ENCODE results near the gene SELENOW. TPM values are rescaled to one million over a fixed set of nuclear protein-coding genes. Genes with fewer than 3 reads are reported as not detected.
"Not testable (repeated sequence)": the region's sequence is repeated elsewhere in the genome, so short reads cannot be mapped to it uniquely, and the experiment has no call there.

SELENOW gene
- total and polyA plus RNA-seq, 2 of the 8 experiments (the other 6 are each of a cell fraction or from before 2014, with no cell fraction given), result 371 to 588 TPM

GRCh38 chr19:47786566-47786965 is 8.1 kb downstream of the SELENOW start (continued):
- TF ChIP-seq ATF2 (IDR thresholded peaks at IDR 0.05; ENCODE audit: low read length) (no peak), GABPA (IDR thresholded peaks at IDR 0.05; ENCODE audit: borderline replicate concordance, insufficient read depth, low read length) (no peak), RNF2 (IDR thresholded peaks at IDR 0.05; ENCODE audit: borderline replicate concordance, low read depth, low read length, missing control alignments, poor library complexity, severe bottlenecking) (no peak), MAX (IDR thresholded peaks at IDR 0.05) (no peak), SIX5 (IDR thresholded peaks at IDR 0.05; ENCODE audit: low read depth, low read length) (no peak), POLR2A (IDR thresholded peaks at IDR 0.05; ENCODE audit: control extremely low read depth in 1 of 2, low read depth in 2 of 2, low read length in 2 of 2) (no peak)

GRCh38 chr19:47787307-47787706 is 8.8 kb downstream of the SELENOW start:
- 0 out of 2 replicates have a peak overlapping the region, but pooled peaks have one; percentile 48 for H2BK20ac ChIP-seq (ENCODE audit: low read length)
- not testable (repeated sequence) for H2BK15ac ChIP-seq (ENCODE audit: low read length); H2AFZ ChIP-seq (ENCODE audit: low read length); H3K56ac ChIP-seq (replicated peaks; ENCODE audit: insufficient read length, low read depth, low read length); H3K27me3 ChIP-seq (replicated peaks in 1 of 4; ENCODE audit: control insufficient read depth in 3 of 4, extremely low read depth in 1 of 4, insufficient read depth in 3 of 4, low read length in 3 of 4); H4K5ac ChIP-seq (ENCODE audit: insufficient read length, low read depth, low read length); H3K9ac ChIP-seq (replicated peaks in 1 of 4; ENCODE audit: extremely low read depth in 1 of 4, low read depth in 3 of 4, low read length in 3 of 4); H3K18ac ChIP-seq (ENCODE audit: extremely low read depth, low read length); H2BK5ac ChIP-seq (ENCODE audit: low read depth, low read length); H3K9me3 ChIP-seq (ENCODE audit: insufficient read depth in 2 of 2, low read depth in 1 of 2, low read length in 1 of 2); H2AK5ac ChIP-seq (ENCODE audit: low read depth, low read length); H4K8ac ChIP-seq (ENCODE audit: extremely low read depth, insufficient read depth, low read length); H3K79me1 ChIP-seq (ENCODE audit: low read depth, low read length); DNase-seq (ENCODE audit: low read depth in 1 of 2, low spot score in 2 of 2); H3K4me1 ChIP-seq (replicated peaks in 1 of 4; ENCODE audit: control insufficient read depth in 3 of 4, insufficient read depth in 4 of 4, low read length in 3 of 4); H2BK12ac ChIP-seq (ENCODE audit: low read depth, low read length); H2BK120ac ChIP-seq (replicated peaks; ENCODE audit: low read depth, low read length); H4K20me1 ChIP-seq (replicated peaks in 1 of 2; ENCODE audit: control insufficient read depth in 1 of 2, insufficient read depth in 2 of 2, low read length in 2 of 2); H3K4ac ChIP-seq (replicated peaks; ENCODE audit: insufficient read length, low read depth, low read length); H3K79me2 ChIP-seq (ENCODE audit: control insufficient read depth in 1 of 2, insufficient read depth in 2 of 2, low read length in 2 of 2); H3K23me2 ChIP-seq (ENCODE audit: low read depth, low read length); H3K4me2 ChIP-seq (ENCODE audit: insufficient read depth in 1 of 2, low read depth in 2 of 2, low read length in 2 of 2); FAIRE-seq; H3K23ac ChIP-seq (ENCODE audit: insufficient read length); H3K27ac ChIP-seq (ENCODE audit: low read depth, low read length); H3K4me3 ChIP-seq (ENCODE audit: extremely low read depth in 1 of 4, insufficient read depth in 2 of 4, low read depth in 3 of 4, low read length in 4 of 4); H3K14ac ChIP-seq (ENCODE audit: insufficient read length); H4K91ac ChIP-seq (replicated peaks; ENCODE audit: insufficient read length, low read length)
- ChIA-PET POLR2A (ENCODE audit: partially characterized antibody) (interaction anchor here (2.9 to 5.1 kb wide), 5 partner anchors 9 to 61 kb away, joined by 7 to 46 read pairs (median 23); partner anchors contain the start of gene SELENOW), CTCF (ENCODE audit: partially characterized antibody) (interaction anchor here (0.7 to 7.7 kb wide), 8 partner anchors 7 to 235 kb away, joined by 3 to 150 read pairs (median 5); partner anchors contain the start of gene EHD2)
- 89% methylated on average over 10 of the region's 10 CpGs; no CpG with 5 or more reads in 1 of the 2 experiments for WGBS, 2 experiments (ENCODE audit: extremely low coverage in 1 of 2, insufficient coverage in 1 of 2, insufficient read length in 1 of 2, insufficient replicate concordance in 2 of 2, low coverage in 1 of 2, low lambda C conversion rate in 2 of 2, missing lambda C conversion rate in 1 of 2)
- H3K36me3 ChIP-seq (ENCODE audit: control insufficient read depth in 2 of 4, insufficient read depth in 4 of 4, low read length in 3 of 4), result peaks cover 10 to 29% (median 23%) of the 10 kb centered on the region in 4 experiments; a peak in 6 of 8 replicates

Measured in H1 (cell line).